HG03097 (cell line): Measurements from ENCODE around the gene CORO6.

Experiments
- ATAC-seq: cut with Tn5 transposase; IDR thresholded peaks from one replicate; pipeline ENCODE4 v1.9.1; 2021; ENCODE audit not compliant: unreplicated experiment, low FRiP score

Gene CORO6

DNA sequence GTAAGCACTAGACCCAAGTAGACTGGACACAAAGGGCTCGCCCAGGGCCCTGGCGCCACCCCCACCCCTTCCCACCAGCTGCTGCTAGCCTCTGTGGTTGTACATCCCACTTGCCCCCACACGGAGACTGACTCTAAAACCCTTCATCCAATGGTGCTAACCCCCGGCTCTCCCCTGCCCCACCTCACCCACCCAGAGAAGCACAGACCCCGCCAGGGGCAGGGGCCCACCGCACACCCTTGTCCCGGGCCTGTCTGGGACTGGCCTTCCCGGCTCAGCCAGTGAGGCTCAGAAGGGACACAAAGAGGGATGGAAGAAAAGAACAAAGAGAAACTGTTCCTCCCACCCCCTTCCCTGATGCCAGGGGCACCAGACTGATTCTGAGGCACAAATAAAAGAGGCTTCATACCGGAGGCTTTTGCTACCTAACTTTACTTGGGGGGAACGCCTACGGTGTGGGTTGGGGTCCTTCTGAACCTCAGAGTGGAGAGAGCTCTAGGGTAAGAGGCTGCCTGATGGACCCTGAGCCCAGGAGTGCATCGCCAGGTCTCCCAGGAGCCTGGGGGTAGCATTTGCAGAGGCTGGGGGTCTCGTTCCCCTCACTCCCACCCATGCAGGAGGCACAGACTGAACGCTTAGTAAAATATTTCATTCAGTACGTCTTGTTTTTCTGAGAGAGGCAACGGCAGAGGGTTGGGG lies 8.2 kb downstream of the CORO6 start:
- no peak for ATAC-seq

DNA sequence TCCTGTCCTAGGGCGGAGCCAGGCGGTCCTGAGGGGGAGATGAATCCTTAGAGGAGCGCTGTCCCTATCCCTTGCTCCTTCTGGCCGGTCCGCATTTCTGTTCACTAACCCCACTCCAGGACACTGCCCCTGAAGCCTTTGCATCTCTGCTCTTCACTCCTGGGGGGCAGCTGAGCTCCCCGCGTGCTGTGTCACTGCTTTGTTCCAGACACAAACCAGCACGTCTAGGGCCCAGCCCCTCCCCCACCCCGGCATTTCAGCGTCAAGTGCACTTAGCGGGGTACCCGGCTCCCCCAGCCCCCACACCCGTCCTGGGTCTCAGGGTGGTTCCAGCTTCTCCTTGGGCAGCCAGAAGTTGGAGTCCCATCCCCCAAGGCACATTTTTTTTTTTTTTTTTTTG lies 8.9 kb downstream of the CORO6 start:
- ATAC-seq: peak; percentile 4

DNA sequence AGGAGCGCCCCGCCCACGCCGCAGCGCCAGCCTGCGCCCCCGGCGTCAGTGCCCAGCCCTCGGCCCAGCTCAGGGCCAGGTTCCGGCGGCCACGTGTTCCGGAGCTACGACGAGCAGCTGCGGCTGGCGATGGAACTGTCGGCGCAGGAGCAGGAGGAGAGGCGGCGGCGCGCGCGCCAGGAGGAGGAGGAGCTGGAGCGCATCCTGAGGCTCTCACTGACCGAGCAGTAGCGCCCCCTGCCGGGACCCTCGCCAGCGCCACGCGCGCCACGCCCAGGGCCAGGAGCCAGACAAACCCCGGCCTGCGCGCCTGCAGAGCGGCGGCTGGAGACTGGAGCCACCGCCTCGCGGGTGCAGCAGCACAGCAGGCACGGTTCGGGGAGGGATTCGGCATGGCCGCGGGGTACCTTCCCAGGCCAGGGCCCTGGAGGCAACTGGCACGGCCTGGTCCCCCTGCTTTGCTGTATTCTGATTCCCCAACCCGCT lies 9.3 kb downstream of the CORO6 start:
- peak; percentile 36 for ATAC-seq

DNA sequence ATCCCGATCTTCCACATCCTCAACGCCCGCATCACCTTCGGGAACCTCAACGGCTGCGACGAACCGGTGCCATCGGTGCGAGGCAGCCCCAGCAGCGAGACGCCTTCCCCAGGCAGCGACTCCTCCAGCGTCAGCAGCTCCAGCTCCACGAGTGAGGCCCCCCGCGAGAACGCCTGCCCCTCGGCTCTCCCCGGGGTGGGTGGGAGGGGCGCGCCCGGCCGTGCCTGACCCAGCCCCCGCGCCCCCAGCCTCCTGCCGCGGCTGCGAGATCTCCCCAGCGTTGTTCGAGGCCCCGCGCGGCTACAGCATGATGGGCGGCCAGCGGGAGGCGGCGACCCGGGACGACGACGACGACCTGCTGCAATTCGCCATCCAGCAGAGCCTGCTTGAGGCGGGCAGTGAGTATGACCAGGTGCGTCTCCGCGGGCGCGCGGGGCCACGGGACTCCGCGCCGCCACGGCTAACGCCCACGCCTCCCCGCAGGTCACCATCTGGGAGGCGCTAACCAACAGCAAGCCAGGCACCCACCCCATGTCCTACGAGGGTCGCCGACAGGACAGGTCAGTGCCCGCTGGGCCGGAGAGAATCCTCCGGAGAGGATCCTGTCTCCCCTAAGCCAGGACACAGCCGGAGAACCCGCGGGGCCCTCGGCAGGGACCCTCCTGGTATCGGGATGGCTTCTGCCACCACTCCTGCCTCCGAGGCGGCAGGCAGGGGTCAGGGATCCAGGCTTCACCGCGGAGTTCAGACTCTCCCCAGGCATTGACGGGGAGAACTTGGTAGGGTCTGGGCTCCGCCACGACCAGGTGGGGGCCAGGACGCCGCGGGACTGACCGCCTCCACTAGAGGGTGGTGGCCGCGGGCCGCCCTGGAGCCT lies 10.1 kb downstream of the CORO6 start:
- ATAC-seq: no peak

DNA sequence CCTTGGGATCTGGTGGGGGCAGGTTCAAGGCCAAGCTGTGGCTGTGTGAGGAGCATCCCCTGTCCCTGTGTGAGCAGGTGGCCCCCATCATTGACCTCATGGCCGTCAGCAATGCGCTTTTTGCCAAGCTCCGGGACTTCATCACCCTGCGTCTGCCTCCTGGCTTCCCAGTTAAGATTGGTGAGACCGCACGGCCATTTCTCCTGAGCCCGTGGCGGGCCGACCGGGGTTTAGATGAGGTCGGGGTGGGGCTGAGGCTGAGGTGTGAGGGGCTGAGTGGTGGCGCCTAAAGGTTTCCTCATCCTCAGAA lies 10.7 kb downstream of the CORO6 start:
- no peak for ATAC-seq

DNA sequence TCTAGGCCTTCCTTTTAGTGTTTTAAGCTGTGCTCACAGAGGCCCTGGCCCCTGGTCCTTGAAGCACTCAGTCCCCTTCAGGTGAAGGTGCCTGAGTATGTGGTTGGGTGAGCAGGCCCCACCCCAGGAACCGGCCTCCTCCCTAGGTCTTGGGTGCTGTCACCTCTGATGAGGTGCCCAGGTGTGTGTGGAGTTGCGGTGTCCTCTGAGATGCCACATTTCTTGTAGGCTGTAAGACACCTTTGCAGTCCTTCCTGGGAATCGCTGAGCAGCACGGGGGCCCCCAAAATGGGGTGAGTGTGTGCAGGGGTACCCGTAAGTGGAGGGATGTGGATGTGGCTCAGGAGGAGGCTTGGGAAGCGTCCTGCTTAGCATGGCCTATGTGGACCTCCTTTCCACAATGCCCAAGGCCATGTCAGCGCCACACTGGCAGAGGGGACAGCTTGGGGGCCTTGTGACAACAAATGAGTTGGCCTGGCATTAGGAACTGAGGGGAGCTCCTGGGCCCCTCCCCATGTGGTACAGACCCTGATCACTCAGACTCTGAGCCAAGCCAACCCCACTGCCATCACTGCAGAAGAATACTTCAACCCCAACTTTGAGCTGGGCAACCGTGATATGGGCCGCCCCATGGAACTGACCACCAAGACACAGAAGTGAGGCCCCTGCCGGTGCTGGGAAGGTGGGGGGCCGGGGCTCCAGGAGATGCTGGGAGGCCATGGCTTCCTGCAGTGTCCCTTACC lies 11.2 kb downstream of the CORO6 start:
- ATAC-seq: no peak

DNA sequence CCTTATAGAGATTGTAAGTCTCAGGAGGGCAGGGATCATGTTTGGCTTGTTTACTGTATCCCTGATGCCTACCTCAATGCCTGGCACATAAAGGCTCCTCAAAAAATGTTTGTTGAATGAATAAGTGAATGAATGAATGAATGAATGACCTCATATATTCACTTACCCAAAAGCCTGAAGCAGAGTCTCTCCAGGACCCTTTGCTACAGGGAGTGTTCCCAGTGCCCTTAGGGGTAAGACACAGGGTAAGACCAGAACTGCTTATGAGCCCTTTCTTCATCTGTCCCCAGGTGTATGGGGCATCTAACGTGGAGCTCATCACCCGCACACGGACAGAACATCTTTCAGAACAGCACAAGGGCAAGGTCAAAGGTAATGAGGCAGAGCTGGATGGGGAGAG lies 12.3 kb downstream of the CORO6 start:
- ATAC-seq: no peak

DNA sequence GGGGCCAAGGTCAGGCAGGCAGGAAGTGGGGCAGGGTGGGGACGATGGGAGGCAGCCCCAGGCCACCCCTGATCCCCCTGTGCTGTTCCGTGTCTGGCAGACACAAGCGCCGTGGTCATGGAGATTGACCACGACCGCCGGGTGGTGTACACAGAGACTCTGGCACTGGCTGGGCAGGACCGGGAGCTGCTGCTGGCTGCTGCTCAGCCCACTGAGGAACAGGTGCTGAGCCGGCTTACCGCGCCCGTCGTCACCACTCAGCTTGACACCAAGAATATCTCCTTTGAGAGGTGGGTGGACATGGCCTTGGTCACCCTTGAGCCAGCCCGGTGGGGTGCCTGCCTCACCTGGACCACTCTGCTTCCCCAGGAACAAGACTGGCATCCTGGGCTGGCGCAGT lies 13.7 kb downstream of the CORO6 start:
- ATAC-seq: no peak

DNA sequence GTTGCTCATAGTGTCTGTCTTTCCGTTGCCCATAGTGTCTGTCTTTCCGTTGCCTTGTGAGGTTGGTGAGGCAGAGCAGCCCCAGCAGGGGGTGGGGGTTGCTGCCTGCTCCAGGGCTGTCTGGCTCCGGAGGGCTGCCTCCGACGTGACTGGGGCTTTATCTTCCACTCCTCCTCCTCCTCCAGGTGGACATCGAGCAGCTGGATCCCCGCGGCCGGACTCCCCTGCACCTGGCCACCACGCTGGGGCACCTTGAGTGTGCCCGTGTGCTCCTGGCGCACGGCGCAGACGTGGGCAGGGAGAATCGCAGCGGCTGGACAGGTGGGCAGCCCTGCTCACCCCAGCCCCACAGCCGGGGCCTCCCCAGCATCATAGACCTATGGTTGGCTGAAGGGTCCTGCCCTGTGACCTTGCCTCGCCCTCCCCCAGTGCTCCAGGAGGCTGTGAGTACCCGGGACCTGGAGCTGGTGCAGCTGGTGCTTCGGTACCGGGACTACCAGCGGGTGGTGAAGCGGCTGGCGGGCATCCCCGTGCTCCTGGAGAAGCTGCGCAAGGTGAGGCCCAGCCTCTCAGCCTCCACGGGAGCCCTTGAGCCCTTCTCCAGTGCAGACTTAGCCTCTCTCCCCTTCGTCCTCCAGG lies 15.0 kb downstream of the CORO6 start:
- no peak for ATAC-seq

DNA sequence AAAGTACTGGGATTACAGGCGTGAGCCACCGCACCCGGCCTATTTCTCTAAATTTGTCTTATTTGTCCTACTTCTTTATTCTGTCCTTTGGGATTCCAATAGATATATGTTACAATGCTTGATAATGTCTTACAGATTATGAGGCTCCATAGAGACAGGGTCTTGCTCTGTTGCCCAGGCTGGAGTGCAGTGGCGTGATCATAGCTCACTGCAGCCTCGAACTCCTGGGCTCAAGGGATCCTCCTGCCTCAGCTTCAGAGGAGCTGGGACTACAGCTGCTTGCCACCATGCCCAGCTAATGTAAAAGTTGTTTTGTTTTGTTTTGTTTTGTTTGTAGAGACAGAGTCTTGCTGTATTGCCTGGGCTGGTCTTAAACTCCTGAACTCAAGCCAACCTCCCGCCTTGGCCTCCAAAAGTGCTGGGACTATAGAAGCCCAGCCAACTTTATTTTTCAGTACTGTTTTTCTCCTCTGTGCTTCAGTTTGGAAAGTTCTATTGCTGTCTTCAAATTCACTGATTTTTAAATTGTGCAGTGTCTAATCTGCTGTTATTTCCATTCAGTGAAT lies 19.5 kb downstream of the CORO6 start:
- ATAC-seq: no peak

DNA sequence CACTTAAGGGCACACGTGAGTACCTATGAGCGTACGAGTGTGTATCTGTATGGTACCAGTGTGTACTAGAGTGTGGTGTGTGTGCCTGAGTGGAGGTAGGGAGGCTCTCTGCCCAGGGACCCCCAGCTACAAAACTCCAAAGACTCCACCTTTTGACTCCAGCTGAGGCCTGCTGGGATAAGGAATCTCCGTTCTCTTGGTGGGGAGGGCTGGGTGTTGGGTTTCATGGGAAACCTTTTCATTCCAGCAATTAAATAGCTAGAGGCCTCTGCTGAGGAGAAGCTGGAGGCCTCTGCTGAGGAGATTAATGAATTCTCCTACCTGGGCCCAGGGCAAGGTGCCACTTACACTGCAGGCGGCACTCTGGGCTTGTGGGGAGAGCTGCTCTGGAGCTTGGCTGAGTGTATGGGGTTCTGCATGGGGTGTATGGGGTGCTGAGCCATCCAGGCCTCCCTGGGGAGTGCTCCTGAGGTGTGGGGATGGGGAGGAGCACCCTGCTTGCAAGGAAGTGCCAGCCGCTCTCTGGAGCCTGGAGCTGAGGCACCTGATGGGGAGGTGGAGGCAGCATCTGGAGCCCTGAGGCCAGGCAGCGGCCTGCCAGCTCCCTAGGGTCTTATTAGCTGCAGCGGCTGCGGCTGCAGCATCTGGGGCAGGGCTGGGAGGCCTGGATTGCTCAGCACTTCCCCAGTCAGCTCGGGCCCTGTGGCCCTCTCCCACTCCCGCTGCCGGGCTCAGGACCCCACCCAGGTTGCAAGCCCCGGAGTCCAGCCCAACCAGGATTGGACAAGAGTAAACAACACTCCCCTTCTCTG lies 25.1 kb downstream of the CORO6 start:
- ATAC-seq: no peak

DNA sequence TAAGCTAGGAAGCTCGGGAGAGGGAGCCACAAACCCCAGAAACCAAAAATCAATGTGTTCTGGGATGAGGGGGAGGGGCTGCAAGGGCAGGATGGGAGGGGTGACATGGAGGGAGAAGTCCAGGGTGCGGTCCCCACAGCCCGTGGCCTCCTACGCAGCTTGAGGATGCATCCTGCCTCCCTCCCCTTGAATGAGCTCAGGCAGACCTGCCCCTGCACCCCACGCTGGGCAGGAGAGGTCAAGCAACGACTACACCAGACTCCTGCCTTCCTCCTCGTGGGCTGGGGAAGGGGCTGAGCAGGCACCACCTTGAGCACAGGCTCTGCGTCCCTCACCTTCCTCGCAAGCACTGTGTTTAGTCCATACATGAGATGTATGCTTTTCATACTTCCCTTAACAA lies 25.9 kb downstream of the CORO6 start:
- no peak for ATAC-seq

DNA sequence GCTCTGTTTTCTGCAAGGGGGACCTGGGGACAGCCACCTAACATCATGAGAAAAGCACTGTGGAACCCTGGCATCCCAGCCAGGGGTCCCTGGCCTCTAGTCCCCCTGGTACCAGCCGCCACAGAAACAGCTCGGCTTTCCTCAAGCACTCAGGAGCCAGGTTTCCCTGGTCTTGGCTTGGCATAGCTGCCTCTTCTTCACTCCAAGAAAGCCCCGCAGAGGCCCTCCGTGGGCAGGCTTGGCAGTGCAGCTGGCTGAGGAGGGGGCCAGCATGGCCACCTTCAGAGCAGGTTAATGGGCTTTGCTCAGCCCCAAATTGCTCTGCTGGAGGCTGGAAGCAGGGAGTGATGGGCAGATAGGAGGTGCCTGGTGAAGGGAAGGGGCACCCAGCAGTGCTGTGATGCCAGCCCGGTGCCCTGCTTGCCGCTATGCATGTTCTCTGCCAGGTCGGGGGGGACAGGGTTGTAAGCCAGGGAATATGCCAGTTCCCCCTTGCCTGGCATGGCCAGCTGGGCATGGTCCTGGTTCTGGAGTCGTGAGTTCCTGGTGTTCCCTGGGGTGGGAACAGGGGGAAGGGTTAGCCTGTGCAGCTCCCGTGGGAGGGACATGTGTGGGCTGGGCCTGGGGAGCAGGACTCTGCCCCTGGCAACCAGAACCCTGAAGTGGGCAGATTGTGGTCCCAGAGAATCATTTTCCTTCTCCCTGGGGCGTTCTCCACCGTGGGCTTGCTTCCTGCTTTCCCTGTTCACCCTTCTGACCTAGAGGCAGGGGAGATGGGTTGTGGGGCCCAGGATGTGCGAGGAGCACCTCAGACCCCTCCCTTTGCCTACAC lies 26.6 kb downstream of the CORO6 start:
- no peak for ATAC-seq

DNA sequence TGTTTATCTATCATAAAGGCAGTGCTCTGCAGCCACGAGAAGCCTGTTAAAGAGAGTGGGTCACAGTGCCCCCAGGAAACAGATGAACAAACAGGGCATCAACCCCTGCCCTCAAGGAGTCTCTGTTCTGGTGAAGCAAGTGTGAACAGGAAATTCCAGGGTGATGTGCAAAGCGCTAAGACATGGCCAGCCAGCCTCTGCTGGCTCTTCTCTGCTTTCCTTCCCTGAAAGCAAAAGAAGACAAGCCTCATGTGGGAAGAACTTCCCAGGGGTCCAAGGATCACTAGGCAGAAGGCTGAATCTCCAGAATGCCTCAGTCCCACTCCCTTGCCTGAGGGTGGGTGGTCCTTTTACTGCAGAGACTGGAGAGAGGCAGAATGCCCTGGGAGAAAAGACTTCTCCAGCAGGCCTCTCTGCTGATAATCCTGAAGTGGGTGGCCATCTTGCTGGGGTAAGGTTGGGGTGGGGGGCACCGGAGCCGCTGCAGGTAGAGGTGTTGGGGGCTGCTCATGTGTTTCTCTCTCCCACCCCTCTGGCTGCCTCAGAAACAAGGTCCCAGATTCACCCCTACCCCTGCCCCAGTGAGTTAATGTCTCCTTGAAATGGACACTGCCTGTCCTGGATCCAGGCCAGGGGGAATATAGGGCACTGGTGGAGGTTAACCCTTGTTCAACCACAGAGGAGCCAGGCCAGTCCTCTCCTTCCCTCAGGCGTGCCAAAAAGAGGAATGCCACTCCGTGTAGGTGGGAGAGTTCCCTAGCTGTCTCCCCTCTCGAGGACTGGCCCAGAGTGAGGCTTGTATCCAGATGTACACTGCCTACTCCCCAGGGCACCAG lies 27.4 kb downstream of the CORO6 start:
- ATAC-seq: no peak

DNA sequence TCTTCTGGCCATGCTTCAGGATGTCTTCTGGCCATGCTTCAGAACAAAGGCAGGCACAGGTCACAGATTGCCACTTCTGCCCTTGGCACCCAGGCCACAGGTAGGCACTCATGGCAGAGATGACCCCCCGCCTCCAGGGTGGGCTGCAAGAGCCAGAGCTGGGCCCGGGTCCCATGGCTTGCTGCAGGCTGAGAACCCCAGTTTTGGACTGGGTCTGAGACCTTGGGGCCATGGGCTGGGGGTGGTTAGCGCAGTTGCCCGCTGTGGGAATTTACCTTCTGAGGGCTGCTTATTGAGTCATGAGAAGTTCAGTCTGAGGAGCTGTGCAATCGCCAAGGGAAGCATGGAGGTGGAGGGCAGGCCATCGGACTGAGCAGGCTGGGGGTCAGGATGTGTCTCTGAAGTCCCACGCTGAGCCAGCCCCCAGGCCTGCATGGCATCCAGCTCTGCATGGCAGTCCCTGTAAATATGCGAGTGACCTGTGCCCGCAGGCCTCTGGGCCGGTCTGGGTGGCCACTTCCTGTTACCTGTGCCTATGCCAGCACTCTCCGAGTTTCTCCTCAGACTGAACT lies 28.1 kb downstream of the CORO6 start:
- ATAC-seq: no peak

DNA sequence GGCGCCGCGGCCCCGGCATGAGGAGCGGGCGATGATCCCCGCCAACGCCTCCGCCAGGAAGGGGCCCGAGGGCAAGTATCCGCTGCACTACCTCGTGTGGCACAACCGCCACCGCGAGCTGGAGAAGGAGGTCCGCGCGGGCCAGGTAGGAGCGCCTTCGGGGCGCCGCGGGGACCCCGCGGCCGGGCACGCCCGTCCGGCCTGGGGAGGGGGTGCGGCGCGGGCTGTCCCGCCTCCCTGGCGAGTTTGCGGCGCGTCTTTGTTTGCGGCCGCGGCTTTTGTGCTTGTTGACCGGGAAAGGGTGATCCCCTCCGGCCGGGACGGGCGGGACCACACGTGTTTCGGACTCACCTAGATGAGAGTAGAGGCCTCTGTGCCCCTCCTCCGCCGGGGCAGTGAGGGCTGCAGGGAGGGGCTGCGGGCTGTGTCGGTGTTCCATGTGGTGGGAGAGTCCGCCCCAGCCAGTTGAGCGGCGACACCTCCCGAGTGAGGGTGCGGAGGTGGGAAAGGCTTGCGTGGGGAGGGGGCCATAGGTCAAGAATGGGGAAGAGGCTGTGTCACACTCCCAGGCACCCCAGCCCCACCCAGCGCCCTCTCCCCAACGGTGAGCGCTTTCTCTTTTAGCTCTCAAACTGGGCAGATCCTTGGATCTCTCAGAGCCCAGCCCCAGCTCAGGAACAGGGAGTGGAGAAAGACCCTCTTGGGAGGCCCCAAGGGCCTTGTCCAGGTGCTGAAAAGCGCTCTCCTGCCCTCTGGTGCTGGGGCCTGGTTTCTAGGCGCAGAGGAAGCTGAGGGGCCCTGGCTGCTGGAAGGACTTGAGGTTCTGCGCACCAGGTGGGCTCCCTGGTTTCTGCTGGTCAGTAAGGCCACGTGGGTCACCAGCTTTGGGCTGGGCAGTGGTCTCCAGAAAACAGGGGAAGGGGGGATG lies 28.9 kb downstream of the CORO6 start:
- ATAC-seq: no peak
